ENCODE data around the gene GGT7.
"Not testable (repeated sequence)": the region's sequence is repeated elsewhere in the genome, so short reads cannot be mapped to it uniquely, and the experiment has no call there.

Gene GGT7, protein sequence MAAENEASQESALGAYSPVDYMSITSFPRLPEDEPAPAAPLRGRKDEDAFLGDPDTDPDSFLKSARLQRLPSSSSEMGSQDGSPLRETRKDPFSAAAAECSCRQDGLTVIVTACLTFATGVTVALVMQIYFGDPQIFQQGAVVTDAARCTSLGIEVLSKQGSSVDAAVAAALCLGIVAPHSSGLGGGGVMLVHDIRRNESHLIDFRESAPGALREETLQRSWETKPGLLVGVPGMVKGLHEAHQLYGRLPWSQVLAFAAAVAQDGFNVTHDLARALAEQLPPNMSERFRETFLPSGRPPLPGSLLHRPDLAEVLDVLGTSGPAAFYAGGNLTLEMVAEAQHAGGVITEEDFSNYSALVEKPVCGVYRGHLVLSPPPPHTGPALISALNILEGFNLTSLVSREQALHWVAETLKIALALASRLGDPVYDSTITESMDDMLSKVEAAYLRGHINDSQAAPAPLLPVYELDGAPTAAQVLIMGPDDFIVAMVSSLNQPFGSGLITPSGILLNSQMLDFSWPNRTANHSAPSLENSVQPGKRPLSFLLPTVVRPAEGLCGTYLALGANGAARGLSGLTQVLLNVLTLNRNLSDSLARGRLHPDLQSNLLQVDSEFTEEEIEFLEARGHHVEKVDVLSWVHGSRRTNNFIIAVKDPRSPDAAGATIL

DNA sequence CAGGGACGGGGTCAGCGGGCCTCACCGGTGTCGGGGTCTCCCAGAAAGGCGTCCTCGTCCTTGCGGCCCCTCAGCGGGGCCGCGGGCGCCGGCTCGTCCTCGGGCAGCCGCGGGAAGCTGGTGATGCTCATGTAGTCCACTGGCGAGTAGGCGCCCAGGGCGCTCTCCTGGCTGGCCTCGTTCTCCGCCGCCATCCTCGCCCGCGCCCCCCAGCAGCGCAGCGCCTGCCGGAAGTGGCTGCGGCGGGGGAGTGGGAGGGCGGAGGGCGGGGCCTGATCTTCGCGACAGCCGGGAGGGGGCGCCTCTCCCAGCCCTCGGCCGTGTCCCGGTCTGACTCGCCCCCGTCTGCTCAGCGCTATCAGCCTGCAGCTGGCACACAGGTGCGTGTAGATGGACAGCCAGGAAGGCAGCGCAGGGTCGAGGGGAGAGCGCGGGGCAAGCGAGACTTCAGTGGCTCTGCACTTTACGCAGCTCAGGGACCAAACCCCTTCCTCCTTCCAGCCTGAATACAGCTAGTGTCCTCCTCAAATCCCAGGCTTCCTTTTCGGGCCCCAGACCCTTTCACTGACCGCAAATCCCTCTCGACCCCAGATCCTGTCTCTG, at the start of gene GGT7:
Gene GGT7 (minus strand): TSS at position 235 of the 603 bp plus-strand sequence. CDS start 41 bp downstream, at position 194.
- peak; percentile 89 for DNase-seq

DNA sequence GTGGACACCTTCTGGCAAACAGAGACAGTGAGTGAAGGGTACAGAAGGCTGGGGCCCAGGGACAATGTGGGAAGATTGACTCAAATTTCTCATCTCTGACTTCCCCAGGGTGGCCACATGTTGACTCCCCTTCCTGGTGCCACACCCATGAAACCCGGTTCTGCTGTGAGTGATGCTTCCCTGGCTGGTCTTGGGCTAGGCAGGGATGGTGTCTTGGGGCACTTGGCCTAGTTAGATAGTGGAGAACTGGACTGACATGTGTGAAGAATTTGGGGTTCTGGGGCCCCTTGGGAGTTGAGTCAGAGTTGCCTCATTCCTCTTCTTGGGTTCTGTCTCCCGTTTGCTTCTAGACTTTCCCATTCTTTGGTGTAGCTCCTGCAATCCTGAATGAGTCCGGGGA, 48.8 kb upstream of the GGT7 start:
- DNase-seq, result no peak

DNA sequence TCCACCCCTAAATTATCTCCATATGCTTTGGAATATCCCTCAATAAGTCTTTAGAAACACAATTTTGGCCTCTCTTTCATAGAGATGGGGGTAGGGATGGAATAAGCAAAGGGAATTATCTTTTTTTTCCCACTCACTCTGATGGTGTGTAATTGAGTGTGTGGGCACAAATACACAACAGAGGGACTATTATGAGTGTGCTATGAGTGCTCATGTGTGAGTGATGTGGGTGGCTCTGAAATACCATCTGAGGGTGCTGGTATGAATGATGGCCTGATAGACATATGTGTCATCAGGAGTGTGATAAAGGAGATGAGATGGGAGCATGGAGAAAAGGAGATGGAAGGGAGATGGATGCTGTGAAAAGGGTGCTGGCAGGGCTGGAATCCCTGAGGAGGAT, 47.4 kb upstream of the GGT7 start:
- no peak for DNase-seq

DNA sequence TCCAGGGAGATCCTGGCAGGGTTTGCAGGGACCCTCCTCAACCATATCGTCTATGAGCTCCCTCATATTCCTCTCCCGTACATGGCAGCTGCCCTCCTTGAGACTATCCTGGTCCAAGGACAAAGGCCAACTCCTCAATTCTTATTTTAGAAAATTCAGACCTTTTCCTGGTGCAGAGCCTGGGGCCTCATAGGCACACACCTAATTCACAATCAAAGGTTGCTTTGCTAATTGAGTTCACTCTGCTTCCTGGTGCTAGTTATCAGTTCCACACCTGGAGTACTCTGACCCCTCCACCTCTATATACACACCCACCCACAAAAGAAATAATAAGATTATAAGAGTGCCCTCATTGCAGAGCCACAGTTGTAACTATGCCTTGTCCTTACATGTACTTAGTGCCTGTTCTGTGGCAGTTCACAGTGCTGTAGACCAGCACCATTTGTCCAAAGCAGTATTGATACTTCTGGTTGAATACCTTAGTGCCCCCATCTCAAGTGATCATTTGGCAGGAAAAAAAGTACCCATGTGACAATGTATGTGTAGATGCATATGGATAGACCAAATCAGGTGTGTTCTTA, 44.2 kb upstream of the GGT7 start:
- no peak for DNase-seq

DNA sequence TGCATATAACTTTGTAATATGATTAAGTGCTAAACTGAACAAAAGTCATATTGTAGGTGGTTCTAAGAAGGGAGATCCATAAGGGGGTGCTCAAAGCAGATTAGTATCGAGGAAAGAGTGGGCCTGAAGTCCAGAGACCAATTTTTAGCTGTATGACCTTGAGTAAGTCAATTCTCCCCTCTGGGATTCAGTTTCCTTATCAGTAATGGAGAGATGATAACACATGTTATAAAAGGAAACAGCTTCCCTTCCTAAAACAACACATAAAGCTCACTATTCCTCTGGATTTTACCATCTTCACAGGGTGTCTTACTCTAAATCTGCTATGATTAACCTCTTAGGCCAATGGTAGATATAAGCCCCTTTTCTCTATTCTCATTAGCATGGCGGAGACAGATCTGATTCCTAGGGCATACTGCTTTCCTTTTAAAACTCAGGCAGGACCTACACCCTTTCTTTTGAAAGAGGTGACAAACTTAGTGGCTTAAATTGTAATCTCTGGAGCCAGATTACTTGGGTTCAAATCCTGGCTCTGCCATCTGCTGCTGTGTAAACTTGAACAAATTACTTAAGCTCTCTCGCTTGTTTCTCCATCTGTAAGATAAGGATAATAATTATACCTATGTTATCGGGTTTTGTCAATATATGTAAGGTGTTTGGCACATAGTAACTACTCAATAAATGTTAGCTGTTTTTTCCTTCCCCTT, 43.2 kb upstream of the GGT7 start:
- no peak for DNase-seq

DNA sequence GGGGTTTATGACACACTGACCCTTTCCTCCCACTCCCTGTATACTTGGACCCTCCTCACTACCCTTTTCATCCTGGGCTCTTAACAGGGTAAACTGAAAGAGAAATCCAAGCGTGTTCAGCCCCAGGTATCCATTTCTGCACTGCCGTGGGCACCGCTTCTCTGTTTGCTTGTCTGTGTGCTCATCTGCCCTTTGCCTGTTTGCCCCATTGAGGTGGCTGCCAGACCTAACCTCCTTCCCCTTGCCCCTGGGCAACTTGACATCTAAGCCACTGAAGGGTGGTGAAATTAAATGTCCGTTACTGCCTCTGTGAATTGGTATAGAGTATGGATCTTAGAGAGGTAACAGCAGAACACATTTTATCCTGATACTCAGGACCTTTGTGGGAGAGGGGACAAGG, 42.5 kb upstream of the GGT7 start:
- no peak for DNase-seq

DNA sequence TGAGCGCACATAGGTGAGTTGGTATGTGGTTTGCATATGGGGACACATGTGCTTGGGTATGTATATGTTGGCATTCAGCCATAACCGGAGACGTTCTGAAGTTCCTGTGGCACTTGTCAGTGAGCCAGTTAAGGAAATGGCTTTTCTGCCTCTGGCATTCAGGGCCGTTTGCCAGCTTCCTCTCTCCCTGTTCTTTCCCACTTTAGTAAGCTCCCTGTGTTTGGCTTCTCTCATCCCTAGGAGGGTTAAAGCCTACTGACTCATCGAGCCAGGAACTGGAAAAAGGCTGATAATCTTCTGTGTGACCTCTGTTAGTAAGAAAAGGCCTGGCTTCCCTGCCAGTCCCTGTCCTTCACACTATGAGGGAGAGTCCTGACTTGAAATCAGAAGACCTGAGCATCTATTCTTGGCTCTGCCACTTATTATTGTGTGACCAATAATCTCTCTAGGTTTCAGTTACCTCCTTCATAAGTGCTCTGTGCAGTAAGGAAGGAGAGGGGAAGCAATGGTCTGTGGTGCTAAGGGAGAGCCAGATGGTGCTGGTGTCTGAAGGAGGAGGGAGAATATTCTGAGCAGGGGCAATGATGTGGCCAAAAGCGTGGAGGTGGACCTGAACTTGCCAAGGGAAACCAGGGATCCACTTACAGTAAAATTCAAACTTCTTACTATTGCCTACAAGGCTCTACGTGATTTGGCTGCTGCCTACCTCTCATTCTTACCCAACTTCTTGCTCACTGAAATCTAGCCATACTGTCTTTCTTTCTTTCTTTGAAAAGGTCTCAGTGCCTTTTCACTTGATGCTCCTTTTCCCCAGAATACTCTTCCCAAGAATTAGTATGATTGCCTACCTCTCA, 35.2 kb upstream of the GGT7 start:
- DNase-seq, result no peak

DNA sequence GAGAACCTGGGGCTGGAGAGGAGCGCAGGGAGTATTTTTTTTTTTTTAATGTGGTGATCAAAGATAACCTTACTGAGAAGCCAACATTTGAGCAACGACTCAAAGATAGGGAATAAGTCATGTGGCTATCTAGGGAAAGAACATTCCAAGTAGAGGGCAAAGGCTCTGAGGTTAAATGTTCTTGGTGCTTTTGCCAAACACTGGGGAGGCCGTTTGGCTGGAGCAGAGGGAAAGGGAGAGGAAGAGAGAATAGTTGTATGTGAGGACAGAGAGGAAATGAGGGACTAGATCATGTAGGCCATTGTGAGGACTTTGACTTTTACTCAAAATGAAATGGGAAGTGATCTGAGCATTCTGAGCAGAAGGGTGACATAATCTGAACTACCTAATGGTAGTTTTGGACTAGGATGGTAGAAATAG, 31.6 kb upstream of the GGT7 start:
- no peak for DNase-seq

DNA sequence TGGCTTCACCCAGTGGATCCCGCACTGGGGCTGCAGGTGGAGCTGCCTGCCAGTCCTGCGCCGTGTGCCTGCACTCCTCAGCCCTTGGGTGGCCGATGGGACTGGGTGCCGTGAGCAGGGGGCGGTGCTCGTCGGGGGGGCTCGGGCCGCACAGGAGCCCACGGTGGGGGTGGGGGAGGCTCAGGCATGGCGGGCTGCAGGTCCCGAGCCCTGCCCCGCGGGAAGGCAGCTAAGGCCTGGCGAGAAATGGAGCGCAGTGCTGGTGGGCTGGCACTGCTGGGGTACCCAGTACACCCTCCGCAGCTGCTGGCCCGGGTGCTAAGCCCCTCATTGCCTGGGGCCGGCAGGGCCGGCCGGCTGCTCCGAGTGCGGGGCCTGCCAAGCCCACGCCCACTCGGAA, 26.1 kb upstream of the GGT7 start:
- DNase-seq, result not testable (repeated sequence)

DNA sequence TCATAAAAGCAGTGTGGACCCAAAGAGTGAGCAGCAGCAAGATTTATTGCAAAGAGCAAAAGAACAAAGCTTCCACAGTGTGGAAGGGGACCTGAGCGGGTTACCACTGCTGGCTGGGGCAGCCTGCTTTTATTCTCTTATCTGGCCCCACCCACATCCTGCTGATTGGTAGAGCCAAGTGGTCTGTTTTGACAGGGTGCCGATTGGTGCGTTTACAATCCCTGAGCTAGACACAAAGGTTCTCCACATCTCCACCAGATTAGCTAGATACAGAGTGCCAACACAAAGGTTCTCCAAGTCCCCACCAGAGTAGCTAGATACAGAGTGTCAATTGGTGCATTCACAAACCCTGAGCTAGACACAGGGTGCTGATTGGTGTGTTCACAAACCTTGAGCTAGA, 25.5 kb upstream of the GGT7 start:
- not testable (repeated sequence) for DNase-seq

DNA sequence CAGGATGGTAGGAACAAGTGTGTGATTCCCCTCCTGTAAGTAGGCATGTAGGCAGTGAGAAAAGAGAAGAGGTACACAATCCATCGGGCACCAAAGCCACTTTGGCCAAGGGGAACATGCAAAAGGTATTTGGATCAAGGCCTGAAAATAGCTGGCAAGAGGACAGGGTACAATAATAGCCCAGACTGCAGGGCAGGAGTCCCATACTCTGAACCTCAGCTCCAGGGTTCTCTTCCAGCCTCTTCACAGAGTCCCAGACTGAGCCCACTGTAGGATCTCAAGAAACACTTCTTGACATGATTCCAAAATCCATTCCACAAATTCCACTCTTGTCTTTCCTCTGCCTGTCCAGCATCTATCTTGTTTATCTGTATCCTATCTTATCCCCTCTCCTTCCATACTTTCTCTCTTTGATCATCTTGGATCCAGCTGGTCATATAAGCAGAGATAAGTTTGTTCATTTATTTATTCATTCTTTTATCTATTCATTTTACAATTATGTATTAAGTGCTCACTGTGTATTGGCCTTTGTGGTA, 23.5 kb upstream of the GGT7 start:
- DNase-seq, result no peak

DNA sequence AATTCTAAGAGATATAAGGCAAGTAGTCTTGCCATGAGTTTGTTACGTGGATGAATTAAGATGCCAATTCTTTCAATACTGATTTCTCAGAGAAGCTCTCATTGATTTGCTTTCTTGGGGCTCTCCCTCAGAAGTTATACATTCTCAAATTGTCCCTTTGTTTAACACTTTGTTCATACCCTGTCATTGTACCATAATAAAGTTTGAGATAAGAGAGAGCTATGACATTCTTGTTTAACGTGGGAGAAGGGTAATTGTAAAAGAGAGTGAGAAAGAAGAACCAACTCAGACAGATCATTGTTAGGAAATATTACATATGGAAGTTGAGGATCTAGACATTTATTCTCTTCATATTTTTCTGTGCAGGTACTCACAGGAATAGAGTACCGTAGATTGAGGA, 22.8 kb upstream of the GGT7 start:
- no peak for DNase-seq

DNA sequence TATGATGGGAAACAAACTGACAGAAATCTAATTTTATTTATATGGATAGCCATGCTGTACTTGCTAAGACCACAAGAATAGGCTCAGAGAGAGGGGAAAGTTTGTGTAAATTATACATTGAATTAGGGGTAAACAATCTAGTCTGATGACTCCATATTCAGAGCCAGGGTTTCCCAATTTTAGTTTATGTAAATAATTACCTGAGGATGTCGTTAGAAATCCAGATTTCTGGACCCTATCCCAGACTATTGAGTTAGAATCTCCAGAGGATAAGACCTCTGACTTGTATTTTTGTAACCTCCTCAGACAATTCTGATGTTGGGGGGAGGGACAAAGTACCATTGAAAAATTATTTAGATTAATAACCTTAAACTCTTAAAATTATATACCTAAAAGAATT, 22.1 kb upstream of the GGT7 start:
- no peak for DNase-seq

DNA sequence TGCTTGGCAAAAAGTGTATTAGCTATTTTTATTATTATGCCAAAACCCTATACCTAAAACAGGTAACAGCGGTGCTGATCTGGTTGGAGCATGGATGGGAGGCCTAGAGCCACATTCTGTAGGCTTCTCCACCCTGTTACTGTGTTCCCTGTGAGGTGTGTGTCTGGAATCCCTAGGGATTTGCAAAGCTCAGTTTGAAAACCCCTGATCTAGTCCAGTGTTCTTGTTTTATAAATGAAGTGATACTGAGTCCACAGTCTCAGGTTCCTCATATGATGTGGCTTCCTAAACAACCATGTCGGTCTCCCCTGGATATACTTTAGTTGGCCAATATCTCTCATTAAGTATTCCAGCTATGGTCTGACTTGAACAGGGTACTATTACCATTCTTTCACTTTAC, 20.0 kb upstream of the GGT7 start:
- DNase-seq, result no peak

DNA sequence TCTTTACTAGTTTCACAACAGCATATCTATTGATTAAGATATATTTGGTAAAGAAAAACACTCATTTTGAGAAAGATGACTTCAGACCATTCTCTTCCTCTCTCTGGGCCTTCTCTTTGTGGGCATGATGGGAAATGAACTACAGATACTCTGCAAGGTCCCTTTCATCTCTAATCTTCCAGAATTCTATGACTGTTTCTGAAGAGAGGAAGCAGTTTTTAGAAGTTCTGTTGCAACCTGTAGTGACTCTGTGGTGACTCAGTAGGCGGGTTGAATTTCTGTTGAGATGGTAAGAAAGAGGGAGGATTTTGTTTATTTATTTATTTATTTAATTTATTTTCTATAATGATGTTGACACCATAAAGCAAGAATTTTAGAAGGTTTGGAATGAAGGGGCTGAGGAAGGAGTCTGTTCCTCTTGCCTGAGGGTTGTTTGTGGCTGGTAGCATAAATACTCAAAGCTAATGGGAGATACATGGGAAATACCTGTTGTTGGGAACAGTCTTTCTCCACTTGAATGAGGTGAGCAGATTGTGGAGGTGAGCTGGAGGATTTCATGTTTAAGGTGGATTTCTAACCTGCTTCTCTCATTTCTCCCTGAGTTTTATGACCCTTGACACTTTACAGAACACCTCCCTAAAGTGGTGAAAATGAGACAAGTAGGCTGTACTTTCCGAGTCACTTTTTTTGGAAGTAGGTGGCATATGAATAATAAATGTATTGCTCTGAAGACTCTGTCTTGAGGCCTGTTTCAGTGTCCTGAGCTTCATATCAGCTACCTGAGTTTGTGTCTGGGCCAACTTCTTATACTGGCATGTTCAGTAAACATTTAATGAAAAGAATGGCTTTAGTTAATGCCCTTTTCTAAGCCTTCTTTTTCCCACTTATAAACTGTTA, 18.8 kb upstream of the GGT7 start:
- no peak for DNase-seq

DNA sequence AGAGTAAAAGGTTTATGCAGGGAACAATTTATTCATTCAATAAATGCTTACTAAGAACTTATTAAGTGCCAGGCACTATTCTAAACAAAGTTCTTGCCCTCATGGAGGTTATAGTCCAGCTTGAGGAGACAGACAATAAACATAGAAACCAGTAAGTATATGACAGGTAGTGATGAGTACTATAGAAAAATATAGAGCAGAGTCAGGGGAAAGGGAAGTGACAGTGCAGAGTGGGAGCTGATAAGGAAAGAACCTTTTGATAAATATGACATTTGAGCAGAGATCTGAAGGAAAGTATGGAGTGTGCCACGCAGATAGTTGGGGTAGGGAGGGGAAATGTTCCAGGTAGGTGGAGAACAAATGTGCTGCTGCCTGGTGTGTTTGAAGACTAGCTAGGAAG, 15.8 kb upstream of the GGT7 start:
- DNase-seq, result no peak

DNA sequence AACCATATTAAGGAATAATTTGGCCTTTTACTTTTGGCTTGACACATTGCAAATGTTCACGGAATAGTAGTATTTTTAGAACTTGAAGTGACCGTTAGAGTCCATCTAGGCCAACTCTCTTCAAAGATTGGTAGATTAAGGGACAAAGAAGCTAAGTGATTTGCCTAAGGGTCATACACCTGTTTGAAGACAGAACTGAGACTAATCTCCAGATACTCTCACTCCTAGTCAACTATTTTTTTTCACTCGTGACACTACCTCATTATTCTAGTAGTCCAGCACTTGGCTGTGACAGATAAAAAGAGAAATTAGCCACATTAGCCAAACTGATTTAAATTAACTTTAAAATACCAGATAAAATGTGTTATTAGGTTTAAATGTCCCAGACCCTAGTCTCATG, 14.4 kb upstream of the GGT7 start:
- DNase-seq, result no peak

DNA sequence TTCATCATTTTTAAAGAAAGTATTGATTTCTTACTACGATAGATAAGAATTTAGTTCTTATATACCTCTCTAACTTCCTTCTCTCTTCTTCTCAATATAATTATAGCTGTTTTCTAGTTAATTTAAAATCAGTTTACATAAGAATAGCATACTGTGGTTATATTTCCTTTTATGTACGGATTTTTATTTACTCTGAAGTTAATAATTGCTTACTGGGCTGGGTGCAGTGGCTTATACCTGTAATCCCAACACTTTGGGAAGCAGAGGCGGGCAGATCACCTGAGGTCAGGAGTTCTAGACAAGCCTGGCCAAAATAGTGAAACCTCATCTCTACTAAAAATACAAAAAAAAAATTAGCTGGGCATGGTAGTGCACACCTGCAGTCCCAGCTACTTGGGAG, 13.5 kb upstream of the GGT7 start:
- no peak for DNase-seq

DNA sequence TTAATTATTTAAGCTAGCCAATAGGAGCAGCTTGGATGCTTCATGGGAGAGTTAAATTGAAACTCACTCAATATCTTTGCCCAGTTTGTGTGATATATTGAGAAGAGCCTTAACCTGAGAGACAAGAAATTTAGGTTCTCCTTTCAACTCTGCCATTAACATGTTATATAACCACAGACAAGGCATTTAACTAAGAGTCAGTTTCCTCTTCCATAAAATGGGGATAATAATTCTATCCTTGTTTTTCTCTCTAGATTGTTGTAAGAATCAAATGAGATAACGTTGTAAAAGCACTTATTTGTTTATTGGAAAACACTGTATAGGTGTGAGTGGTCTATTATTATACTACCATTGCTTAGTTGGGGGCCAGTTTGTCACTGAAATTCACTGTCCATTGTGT, 11.6 kb upstream of the GGT7 start:
- no peak for DNase-seq

DNA sequence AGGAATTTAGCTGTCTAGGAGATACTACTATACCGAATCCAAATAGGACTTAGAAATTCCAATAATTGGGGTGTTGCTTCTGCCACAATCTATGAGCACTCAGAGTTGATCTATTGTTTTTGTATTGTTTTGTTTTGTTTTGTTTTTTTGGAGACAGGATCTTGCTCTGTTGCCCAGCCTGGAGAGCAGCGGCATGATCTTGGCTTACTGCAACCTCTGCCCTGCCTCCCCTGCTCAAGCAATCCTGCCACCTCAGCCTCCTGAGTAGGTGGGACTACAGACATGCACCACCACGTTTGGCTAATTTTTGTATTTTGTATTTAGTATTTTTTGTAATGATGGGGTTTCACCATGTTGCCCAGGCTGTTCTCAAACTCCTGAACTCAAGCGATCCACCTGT, 11.2 kb upstream of the GGT7 start:
- no peak for DNase-seq
